ENCODE results near the gene CUL4A. TPM values are rescaled to one million over a fixed set of nuclear protein-coding genes. Genes with fewer than 3 reads are reported as not detected.

CUL4A gene
- total RNA-seq, 6 experiments from 2014 or later = 29.2 to 75.8 (median 39.5) TPM

DNA sequence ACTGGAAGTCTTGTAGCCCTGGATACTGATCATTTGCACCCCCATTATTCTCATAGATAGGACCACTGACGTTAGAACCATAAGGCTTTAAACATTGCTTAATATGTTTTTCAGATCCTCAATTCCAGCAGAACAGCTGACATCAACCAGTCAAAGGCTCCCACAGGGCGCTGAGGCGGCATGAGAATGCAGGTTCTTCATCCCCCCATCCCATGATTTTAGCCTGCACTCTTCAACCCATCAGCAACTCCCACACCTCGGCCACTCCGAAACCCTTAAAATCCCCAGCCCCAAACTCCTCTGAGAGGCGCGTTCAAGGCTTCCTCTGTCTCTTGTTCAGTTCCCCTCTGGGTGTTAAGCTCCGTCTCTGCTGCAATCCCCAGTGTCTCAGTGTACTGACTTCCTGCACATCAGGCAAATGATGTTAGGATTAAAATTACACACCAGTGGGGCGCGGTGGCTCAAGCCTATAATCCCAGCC, 63.3 kb downstream of the CUL4A start:
- Histone ChIP-seq H3K9me3 (no peaks in the 10 kb centered on the region), H3K27ac (no peak overlapping the region), H3K4me3 (no peak overlapping the region), H3K4me1 (no peaks in the 10 kb centered on the region), H3K36me3 (no peaks in the 10 kb centered on the region), H3K27me3 (no peaks in the 10 kb centered on the region)
- no peak for DNase-seq
- WGBS (ENCODE audit: insufficient coverage, low coverage, low lambda C conversion rate, missing lambda C conversion rate) = 84% methylated on average over 8 of the region's 10 CpGs
- ATAC-seq = peak in 3 of 4 donors; percentile 9 to 54 (median 13)
- intact Hi-C loops (cut with DNase I) = loop anchor here in 1 of 2 donors (10.0 kb wide), 1 partner anchor 122 kb away; no protein-coding TSS in a partner anchor
- no peak for TF ChIP-seq CTCF (IDR thresholded peaks at IDR 0.05)
- TF ChIP-seq POLR2A (IDR thresholded peaks at IDR 0.05) = no peak

GRCh38 chr13:113273321-113273720, 63.9 kb downstream of the CUL4A start:
- no peaks in the 10 kb centered on the region for H3K36me3 ChIP-seq
- no peak overlapping the region for H3K4me3 ChIP-seq
- DNase-seq (no peak), ATAC-seq (no peak)
- no peaks in the 10 kb centered on the region for H3K9me3 ChIP-seq
- intact Hi-C loops (cut with DNase I) = loop anchor here in 1 of 2 donors (10.0 kb wide), 1 partner anchor 121 kb away; no protein-coding TSS in a partner anchor
- H3K27ac ChIP-seq = no peak overlapping the region
- no peaks in the 10 kb centered on the region for H3K27me3 ChIP-seq
- no peak for TF ChIP-seq CTCF (IDR thresholded peaks at IDR 0.05)
- TF ChIP-seq POLR2A (IDR thresholded peaks at IDR 0.05) = no peak
- no peaks in the 10 kb centered on the region for H3K4me1 ChIP-seq
- 57% methylated on average over 2 of the region's 6 CpGs for WGBS (ENCODE audit: insufficient coverage, low coverage, low lambda C conversion rate, missing lambda C conversion rate)

DNA sequence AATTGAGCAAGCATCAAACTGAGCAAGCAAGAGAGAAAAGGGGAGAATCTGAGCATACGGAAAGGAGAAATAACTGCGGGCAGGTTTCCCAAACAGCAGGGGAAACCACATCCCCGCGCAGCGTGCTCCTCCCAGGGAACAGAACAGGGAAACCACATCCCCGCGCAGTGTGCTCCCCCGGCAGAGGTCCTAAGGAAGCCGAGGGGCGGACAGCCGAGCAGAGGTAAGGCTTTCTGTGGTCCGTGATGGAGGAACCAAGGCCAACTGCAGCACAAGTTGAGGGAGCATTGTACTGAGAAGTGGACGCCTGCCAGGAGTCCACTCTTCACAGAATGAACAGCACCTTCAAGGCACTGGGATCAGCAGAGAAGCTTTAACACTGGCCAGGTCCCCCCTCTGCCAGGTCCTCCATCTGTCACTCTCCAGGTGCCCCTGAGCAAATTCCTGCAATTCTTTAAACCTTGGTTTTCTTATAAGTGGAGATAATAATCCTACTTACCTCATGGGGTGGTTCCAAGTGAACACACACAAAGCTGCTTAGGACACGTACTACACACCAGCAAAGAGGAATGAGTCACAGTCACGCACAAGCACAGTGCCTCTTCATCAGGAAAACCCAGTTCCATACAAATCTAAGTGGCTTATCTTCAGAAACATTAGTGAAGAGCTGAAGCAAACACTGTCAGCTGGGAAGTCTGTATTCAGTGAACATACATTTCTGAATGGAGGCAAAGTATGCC, 64.6 kb downstream of the CUL4A start:
- Histone ChIP-seq H3K4me3 (no peak overlapping the region), H3K27ac (no peak overlapping the region), H3K4me1 (no peaks in the 10 kb centered on the region), H3K9me3 (no peaks in the 10 kb centered on the region), H3K36me3 (no peaks in the 10 kb centered on the region), H3K27me3 (no peaks in the 10 kb centered on the region)
- no peak for DNase-seq
- WGBS (ENCODE audit: insufficient coverage, low coverage, low lambda C conversion rate, missing lambda C conversion rate) = 85% methylated on average over 6 of the region's 15 CpGs
- no peak for TF ChIP-seq POLR2A (IDR thresholded peaks at IDR 0.05)
- no peak for TF ChIP-seq CTCF (IDR thresholded peaks at IDR 0.05)
- intact Hi-C loops (cut with DNase I) = loop anchor here in 1 of 2 donors (10.0 kb wide), 1 partner anchor 121 kb away; no protein-coding TSS in a partner anchor
- ATAC-seq = peak in 3 of 4 donors; percentile 8 to 35 (median 32)

GRCh38 chr13:113274721-113275120, 65.3 kb downstream of the CUL4A start:
- no peaks in the 10 kb centered on the region for H3K4me1 ChIP-seq
- H3K27me3 ChIP-seq = no peaks in the 10 kb centered on the region
- DNase-seq (no peak), ATAC-seq (no peak)
- no peak overlapping the region for H3K27ac ChIP-seq
- 62% methylated on average over 3 of the region's 3 CpGs for WGBS (ENCODE audit: insufficient coverage, low coverage, low lambda C conversion rate, missing lambda C conversion rate)
- TF ChIP-seq POLR2A (IDR thresholded peaks at IDR 0.05) (no peak), CTCF (IDR thresholded peaks at IDR 0.05) (no peak)
- H3K36me3 ChIP-seq = no peaks in the 10 kb centered on the region
- H3K9me3 ChIP-seq = no peaks in the 10 kb centered on the region
- intact Hi-C loops (cut with DNase I) = loop anchor here in 1 of 2 donors (10.0 kb wide), 1 partner anchor 120 kb away; no protein-coding TSS in a partner anchor
- H3K4me3 ChIP-seq = no peak overlapping the region
